HL-60 (cell line): ENCODE results near the gene PPL.

Experiments used
- CTCF ChIP-seq: IDR thresholded peaks from one replicate; pipeline ENCODE4 v1.5.1; 2011; ENCODE audit warnings: low read length, control low read depth, inconsistent platforms; ENCODE audit not compliant: insufficient read depth
- GABPA ChIP-seq: IDR thresholded peaks from 2 replicates; pipeline ENCODE4 v1.6.1; 2012; ENCODE audit warnings: low read depth
- POLR2AphosphoS5 ChIP-seq: IDR thresholded peaks from 2 replicates; pipeline ENCODE4 v1.6.1; 2012; ENCODE audit warnings: low read depth
- TF ChIP-seq, protein P1 (sequence below): IDR thresholded peaks from 2 replicates; pipeline ENCODE4 v1.6.1; 2012; ENCODE audit warnings: low read depth; ENCODE audit not compliant: insufficient replicate concordance

- TF ChIP-seq CTCF: no peak
- TF ChIP-seq, protein P1, sequence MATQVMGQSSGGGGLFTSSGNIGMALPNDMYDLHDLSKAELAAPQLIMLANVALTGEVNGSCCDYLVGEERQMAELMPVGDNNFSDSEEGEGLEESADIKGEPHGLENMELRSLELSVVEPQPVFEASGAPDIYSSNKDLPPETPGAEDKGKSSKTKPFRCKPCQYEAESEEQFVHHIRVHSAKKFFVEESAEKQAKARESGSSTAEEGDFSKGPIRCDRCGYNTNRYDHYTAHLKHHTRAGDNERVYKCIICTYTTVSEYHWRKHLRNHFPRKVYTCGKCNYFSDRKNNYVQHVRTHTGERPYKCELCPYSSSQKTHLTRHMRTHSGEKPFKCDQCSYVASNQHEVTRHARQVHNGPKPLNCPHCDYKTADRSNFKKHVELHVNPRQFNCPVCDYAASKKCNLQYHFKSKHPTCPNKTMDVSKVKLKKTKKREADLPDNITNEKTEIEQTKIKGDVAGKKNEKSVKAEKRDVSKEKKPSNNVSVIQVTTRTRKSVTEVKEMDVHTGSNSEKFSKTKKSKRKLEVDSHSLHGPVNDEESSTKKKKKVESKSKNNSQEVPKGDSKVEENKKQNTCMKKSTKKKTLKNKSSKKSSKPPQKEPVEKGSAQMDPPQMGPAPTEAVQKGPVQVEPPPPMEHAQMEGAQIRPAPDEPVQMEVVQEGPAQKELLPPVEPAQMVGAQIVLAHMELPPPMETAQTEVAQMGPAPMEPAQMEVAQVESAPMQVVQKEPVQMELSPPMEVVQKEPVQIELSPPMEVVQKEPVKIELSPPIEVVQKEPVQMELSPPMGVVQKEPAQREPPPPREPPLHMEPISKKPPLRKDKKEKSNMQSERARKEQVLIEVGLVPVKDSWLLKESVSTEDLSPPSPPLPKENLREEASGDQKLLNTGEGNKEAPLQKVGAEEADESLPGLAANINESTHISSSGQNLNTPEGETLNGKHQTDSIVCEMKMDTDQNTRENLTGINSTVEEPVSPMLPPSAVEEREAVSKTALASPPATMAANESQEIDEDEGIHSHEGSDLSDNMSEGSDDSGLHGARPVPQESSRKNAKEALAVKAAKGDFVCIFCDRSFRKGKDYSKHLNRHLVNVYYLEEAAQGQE: no peak
- no peak for TF ChIP-seq GABPA
- no peak for TF ChIP-seq POLR2AphosphoS5
Observed at GRCh38 chr16:4933871-4934395, 3.0 kb downstream of the PPL start.
